GM12892 (cell line): Measurements from ENCODE around the gene NPAS3.

Experiments used
- POLR2A ChIP-seq: IDR thresholded peaks from 2 replicates; pipeline ENCODE4 v1.6.1; 2011; ENCODE audit warnings: low read depth, low read length, control low read depth
- TAF1 ChIP-seq: IDR thresholded peaks from 2 replicates; pipeline ENCODE4 v1.6.1; 2011; ENCODE audit warnings: low read depth, mild to moderate bottlenecking, control low read depth, low read length, borderline replicate concordance

GRCh38 chr14:33668066-33668465, 729.4 kb downstream of the NPAS3 start:
- no peak for TF ChIP-seq POLR2A
- TF ChIP-seq TAF1: no peak
